GM21786 (cell line): ENCODE results near the gene OR4N5.

ENCODE experiments used
- ATAC-seq: cut with Tn5 transposase; IDR thresholded peaks from one replicate; pipeline ENCODE4 v1.9.1; 2021; ENCODE audit not compliant: unreplicated experiment

Gene OR4N5

GRCh38 chr14:20194101-20194500 lies 55.5 kb downstream of the OR4N5 start:
- no peak for ATAC-seq
